SK-N-SH (cell line): Measurements from ENCODE around the gene HOXC4. TPM values are rescaled to one million over a fixed set of nuclear protein-coding genes. Genes with fewer than 3 reads are reported as not detected.

Experiments
- CTCF ChIA-PET: fragments of 300-600, 350-600 bp; formaldehyde crosslinking; extraction: SDS; loops from one replicate; lab custom pipeline; 2021; lab: Yijun Ruan, JAX
- POLR2A ChIA-PET: fragments of 350-600 bp; sonication (Branson Sonifier 250); formaldehyde crosslinking; extraction: SDS; loops from one replicate; lab custom pipeline; 2020; ENCODE audit warnings: antibody characterized with exemption, inconsistent platforms; lab: Yijun Ruan, JAX
- DNase-seq: peaks from one replicate; pipeline ENCODE4 v3.0.0; 2012
- H2AFZ ChIP-seq: fragments of 200-600 bp; sonication (generic); 2 replicates; pipeline ENCODE4 v1.8.1; 2016; ENCODE audit warnings: antibody characterized with exemption, mild to moderate bottlenecking, low read depth
- H3F3A ChIP-seq: fragments of 200-600 bp; sonication (generic); replicated peaks from 2 replicates; pipeline ENCODE3; 2016; ENCODE audit warnings: antibody characterized with exemption, mild to moderate bottlenecking; ENCODE audit not compliant: insufficient read depth
- H3K27ac ChIP-seq, 2 experiments: fragments of 200-500 bp in 1 of 2; fragments of 200-600 bp in 1 of 2; sonication (Bioruptor generic) in 1 of 2; sonication (generic), shearing (Covaris generic) in 1 of 2; 2 replicates each; pipeline versions ENCODE4 v1.5.1 to v1.6.1; 2014 to 2016; ENCODE audit warnings: low read depth in 2 of 2, inconsistent platforms in 1 of 2, low read length in 1 of 2, mild to moderate bottlenecking in 1 of 2, mixed read lengths in 1 of 2
- H3K27me3 ChIP-seq: fragments of 200-600 bp; sonication (generic), shearing (Covaris generic); 2 replicates; pipeline ENCODE4 v1.6.1; 2016; ENCODE audit warnings: mixed run types; ENCODE audit not compliant: insufficient read depth
- H3K36me3 ChIP-seq, 2 experiments: fragments of 200-500 bp in 1 of 2; fragments of 200-600 bp in 1 of 2; sonication (Bioruptor generic) in 1 of 2; sonication (generic) in 1 of 2; replicated peaks in 1 of 2; 2 replicates each; pipeline versions ENCODE3 to v1.5.1; 2014 to 2016; ENCODE audit warnings: low read length in 1 of 2, mild to moderate bottlenecking in 1 of 2; ENCODE audit not compliant: insufficient read depth in 2 of 2, control insufficient read depth in 1 of 2
- H3K4me1 ChIP-seq, 2 experiments: fragments of 200-500 bp in 1 of 2; fragments of 200-600 bp in 1 of 2; sonication (Bioruptor generic) in 1 of 2; sonication (generic), shearing (Covaris generic) in 1 of 2; 2 replicates each; pipeline versions ENCODE4 v1.5.1 to v1.6.1; 2014 to 2016; ENCODE audit warnings: low read depth in 1 of 2, low read length in 1 of 2, mixed run types in 1 of 2; ENCODE audit not compliant: insufficient read depth in 2 of 2, control insufficient read depth in 1 of 2
- H3K4me2 ChIP-seq: fragments of 200-600 bp; sonication (generic), shearing (Covaris generic); 2 replicates; pipeline ENCODE4 v1.6.1; 2017; ENCODE audit warnings: mixed run types
- H3K4me3 ChIP-seq, 2 experiments: fragments of 200-500 bp in 1 of 2; fragments of 200-600 bp in 1 of 2; sonication (Bioruptor generic) in 1 of 2; sonication (generic), shearing (Covaris generic) in 1 of 2; 2 replicates each; pipeline versions ENCODE4 v1.5.1 to v1.8.1; 2014 to 2016; ENCODE audit warnings: low read depth in 2 of 2, inconsistent platforms in 1 of 2, low read length in 1 of 2, mild to moderate bottlenecking in 1 of 2, mixed read lengths in 1 of 2, moderate library complexity in 1 of 2
- H3K79me2 ChIP-seq: fragments of 200-600 bp; sonication (generic); 2 replicates; pipeline ENCODE4 v1.8.1; 2017; ENCODE audit warnings: mild to moderate bottlenecking; ENCODE audit not compliant: insufficient read depth
- H3K9ac ChIP-seq: fragments of 200-600 bp; sonication (generic); 2 replicates; pipeline ENCODE4 v1.6.1; 2017; ENCODE audit warnings: mixed run types
- H3K9me2 ChIP-seq: fragments of 200-600 bp; sonication (generic); 2 replicates; pipeline ENCODE4 v1.6.1; 2017; ENCODE audit warnings: mixed run types
- H3K9me3 ChIP-seq: fragments of 200-600 bp; sonication (generic); 2 replicates; pipeline ENCODE4 v1.6.1; 2017; ENCODE audit warnings: mixed run types, mild to moderate bottlenecking, moderate library complexity
- H4K20me1 ChIP-seq: fragments of 200-600 bp; sonication (generic); 2 replicates; pipeline ENCODE4 v1.6.1; 2017; ENCODE audit warnings: mild to moderate bottlenecking, mixed run types; ENCODE audit not compliant: insufficient read depth
- ELF1 ChIP-seq: IDR thresholded peaks from 2 replicates; pipeline ENCODE4 v1.4.0; 2012
- EZH2phosphoT487 ChIP-seq: fragments of 200-600 bp; sonication (generic); IDR thresholded peaks from 2 replicates; pipeline ENCODE4 v1.6.1; 2017; ENCODE audit warnings: low read depth, mixed run types, mild to moderate bottlenecking, antibody characterized with exemption, moderate library complexity, borderline replicate concordance
- FOXM1 ChIP-seq: IDR thresholded peaks from 2 replicates; pipeline ENCODE4 v1.4.0; 2012; ENCODE audit warnings: low read depth, mild to moderate bottlenecking
- JUND ChIP-seq: IDR thresholded peaks from 2 replicates; pipeline ENCODE4 v1.4.0; 2012
- MEF2A ChIP-seq: IDR thresholded peaks from 2 replicates; pipeline ENCODE4 v1.4.0; 2012; ENCODE audit warnings: low read depth, borderline replicate concordance
- MXI1 ChIP-seq: IDR thresholded peaks from 2 replicates; pipeline ENCODE4 v1.6.1; 2012; ENCODE audit warnings: mild to moderate bottlenecking, low read depth, low read length, improper control_type of control experiment
- NFIC ChIP-seq: IDR thresholded peaks from 2 replicates; pipeline ENCODE4 v1.4.0; 2012; ENCODE audit warnings: borderline replicate concordance
- NRF1 ChIP-seq: IDR thresholded peaks from 2 replicates; pipeline ENCODE4 v1.6.1; 2012; ENCODE audit warnings: low read depth, mild to moderate bottlenecking, low read length
- RCOR1 ChIP-seq: fragments of 150-350 bp; IDR thresholded peaks from 2 replicates; pipeline ENCODE4 v1.6.1; 2017; ENCODE audit warnings: antibody characterized with exemption, low read length
- SMC3 ChIP-seq: IDR thresholded peaks from 2 replicates; pipeline ENCODE4 v1.6.1; 2012; ENCODE audit warnings: low read depth, low read length, improper control_type of control experiment
- TEAD4 ChIP-seq: IDR thresholded peaks from 2 replicates; pipeline ENCODE4 v1.4.0; 2012; ENCODE audit warnings: mild to moderate bottlenecking, borderline replicate concordance; ENCODE audit not compliant: insufficient read depth
- YY1 ChIP-seq: IDR thresholded peaks from 2 replicates; pipeline ENCODE4 v1.4.0; 2012; ENCODE audit warnings: low read depth, mild to moderate bottlenecking
- WGBS: methylation state at CpG from one replicate; pipeline ENCODE4 v1.1.6; 2017; ENCODE audit warnings: low lambda C conversion rate; 5-methylcytosine and 5-hydroxymethylcytosine counted together
- polyA plus RNA-seq, 3 experiments: library from polyadenylated mRNA; depleted of rRNA; stranded (reverse); fragments of >200 nt; gene quantifications; 2 replicates each; pipeline ENCODE4 v1.2.3, GENCODE V29; 2012
- TF ChIP-seq, protein P1 (sequence below): IDR thresholded peaks from 2 replicates; pipeline ENCODE4; 2012
- TF ChIP-seq, protein P2 (sequence below): fragments of 150-350 bp; IDR thresholded peaks from 2 replicates; pipeline ENCODE4 v1.6.1; 2017; ENCODE audit warnings: antibody characterized with exemption, low read length, low read depth, borderline replicate concordance
- TF ChIP-seq, protein P3 (sequence below): IDR thresholded peaks from 2 replicates; pipeline ENCODE4 v1.4.0; 2012; ENCODE audit warnings: low read depth, borderline replicate concordance
- TF ChIP-seq, protein P4 (sequence below): IDR thresholded peaks from 2 replicates; pipeline ENCODE4 v1.6.1; 2012; ENCODE audit warnings: mild to moderate bottlenecking, low read depth, low read length, moderate library complexity
- TF ChIP-seq, protein P5 (sequence below): IDR thresholded peaks from 2 replicates; pipeline ENCODE4 v1.4.0; 2012; ENCODE audit warnings: low read depth, borderline replicate concordance

Gene HOXC4
- polyA plus RNA-seq, 1 of the 3 experiments (the other 2 are of a cell fraction) = 3.7 TPM

DNA sequence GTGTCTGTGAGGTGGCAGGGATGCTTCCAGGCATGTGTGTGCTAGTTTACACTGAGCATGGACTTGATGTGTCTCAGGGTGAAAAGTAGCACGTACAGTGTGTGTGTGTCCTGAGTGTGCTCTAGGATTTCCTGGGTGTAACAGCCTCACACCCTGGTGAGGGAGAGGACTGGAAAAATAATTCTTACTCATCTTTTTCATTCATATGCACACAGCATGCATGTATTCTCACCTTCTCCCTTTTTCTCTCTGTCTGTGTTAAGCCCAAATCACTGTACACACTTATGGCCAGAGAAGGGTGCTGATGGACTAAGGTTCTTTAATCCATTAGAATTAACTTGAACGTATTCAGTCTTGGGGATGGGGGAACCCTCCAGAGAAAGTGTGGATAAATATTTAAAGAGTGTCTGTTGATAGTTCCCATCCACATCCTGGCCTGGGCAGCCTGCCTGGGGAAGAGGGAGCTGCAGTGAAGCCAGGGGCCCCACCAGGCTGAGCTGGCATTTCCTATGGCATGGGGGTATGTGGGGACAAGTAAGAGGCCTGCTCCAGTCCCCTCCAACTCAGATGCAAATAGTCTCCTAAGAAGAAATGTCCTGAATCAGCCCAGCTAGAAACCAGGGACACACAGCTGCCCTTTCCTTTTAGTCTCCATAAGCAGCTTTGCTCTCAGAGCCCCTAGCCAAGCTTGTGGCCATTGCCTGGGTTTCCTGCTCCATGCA, 45.9 kb upstream of the HOXC4 start:
- Histone ChIP-seq H3K4me2 (no peak overlapping the region), H3K79me2 (no peaks in the 10 kb centered on the region), H3K9me3 (no peaks in the 10 kb centered on the region), H3F3A (peaks cover 8% of the 10 kb centered on the region), H3K9me2 (no peaks in the 10 kb centered on the region), H2AFZ (no peak overlapping the region), H3K27me3 (no peaks in the 10 kb centered on the region), H3K4me3 (no peak overlapping the region), H3K27ac (no peak overlapping the region), H3K9ac (no peak overlapping the region), H4K20me1 (no peaks in the 10 kb centered on the region), H3K4me1 (peaks cover 0 to 20% of the 10 kb centered on the region in 2 experiments; a peak in 1 of 4 replicates), H3K36me3 (no peaks in the 10 kb centered on the region)
- WGBS = 96% methylated on average over 2 of the region's 2 CpGs
- ChIA-PET POLR2A (interaction anchor here (1.8 kb wide), 1 partner anchor 10 kb away, joined by 11 read pairs; no protein-coding TSS in a partner anchor), CTCF (interaction anchor here (0.6 to 24.5 kb wide), 14 partner anchors 8 to 363 kb away, joined by 3 to 568 read pairs (median 10); partner anchors contain the start of genes HOXC10, HOXC5, HOXC6 and SMUG1)
- DNase-seq = no peak
- TF ChIP-seq, protein P1, sequence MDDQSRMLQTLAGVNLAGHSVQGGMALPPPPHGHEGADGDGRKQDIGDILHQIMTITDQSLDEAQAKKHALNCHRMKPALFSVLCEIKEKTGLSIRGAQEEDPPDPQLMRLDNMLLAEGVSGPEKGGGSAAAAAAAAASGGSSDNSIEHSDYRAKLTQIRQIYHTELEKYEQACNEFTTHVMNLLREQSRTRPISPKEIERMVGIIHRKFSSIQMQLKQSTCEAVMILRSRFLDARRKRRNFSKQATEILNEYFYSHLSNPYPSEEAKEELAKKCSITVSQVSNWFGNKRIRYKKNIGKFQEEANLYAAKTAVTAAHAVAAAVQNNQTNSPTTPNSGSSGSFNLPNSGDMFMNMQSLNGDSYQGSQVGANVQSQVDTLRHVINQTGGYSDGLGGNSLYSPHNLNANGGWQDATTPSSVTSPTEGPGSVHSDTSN = no peak
- no peak for TF ChIP-seq NFIC
- TF ChIP-seq, protein P2, sequence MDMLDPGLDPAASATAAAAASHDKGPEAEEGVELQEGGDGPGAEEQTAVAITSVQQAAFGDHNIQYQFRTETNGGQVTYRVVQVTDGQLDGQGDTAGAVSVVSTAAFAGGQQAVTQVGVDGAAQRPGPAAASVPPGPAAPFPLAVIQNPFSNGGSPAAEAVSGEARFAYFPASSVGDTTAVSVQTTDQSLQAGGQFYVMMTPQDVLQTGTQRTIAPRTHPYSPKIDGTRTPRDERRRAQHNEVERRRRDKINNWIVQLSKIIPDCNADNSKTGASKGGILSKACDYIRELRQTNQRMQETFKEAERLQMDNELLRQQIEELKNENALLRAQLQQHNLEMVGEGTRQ = no peak
- no peak for TF ChIP-seq TEAD4
- no peak for TF ChIP-seq MXI1
- no peak for TF ChIP-seq RCOR1
- TF ChIP-seq, protein P3, sequence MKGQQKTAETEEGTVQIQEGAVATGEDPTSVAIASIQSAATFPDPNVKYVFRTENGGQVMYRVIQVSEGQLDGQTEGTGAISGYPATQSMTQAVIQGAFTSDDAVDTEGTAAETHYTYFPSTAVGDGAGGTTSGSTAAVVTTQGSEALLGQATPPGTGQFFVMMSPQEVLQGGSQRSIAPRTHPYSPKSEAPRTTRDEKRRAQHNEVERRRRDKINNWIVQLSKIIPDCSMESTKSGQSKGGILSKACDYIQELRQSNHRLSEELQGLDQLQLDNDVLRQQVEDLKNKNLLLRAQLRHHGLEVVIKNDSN = no peak
- no peak for TF ChIP-seq SMC3
- TF ChIP-seq NRF1 = no peak
- TF ChIP-seq JUND = no peak
- TF ChIP-seq ELF1 = no peak
- no peak for TF ChIP-seq YY1
- no peak for TF ChIP-seq FOXM1
- TF ChIP-seq, protein P4, sequence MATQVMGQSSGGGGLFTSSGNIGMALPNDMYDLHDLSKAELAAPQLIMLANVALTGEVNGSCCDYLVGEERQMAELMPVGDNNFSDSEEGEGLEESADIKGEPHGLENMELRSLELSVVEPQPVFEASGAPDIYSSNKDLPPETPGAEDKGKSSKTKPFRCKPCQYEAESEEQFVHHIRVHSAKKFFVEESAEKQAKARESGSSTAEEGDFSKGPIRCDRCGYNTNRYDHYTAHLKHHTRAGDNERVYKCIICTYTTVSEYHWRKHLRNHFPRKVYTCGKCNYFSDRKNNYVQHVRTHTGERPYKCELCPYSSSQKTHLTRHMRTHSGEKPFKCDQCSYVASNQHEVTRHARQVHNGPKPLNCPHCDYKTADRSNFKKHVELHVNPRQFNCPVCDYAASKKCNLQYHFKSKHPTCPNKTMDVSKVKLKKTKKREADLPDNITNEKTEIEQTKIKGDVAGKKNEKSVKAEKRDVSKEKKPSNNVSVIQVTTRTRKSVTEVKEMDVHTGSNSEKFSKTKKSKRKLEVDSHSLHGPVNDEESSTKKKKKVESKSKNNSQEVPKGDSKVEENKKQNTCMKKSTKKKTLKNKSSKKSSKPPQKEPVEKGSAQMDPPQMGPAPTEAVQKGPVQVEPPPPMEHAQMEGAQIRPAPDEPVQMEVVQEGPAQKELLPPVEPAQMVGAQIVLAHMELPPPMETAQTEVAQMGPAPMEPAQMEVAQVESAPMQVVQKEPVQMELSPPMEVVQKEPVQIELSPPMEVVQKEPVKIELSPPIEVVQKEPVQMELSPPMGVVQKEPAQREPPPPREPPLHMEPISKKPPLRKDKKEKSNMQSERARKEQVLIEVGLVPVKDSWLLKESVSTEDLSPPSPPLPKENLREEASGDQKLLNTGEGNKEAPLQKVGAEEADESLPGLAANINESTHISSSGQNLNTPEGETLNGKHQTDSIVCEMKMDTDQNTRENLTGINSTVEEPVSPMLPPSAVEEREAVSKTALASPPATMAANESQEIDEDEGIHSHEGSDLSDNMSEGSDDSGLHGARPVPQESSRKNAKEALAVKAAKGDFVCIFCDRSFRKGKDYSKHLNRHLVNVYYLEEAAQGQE = no peak
- TF ChIP-seq, protein P5, sequence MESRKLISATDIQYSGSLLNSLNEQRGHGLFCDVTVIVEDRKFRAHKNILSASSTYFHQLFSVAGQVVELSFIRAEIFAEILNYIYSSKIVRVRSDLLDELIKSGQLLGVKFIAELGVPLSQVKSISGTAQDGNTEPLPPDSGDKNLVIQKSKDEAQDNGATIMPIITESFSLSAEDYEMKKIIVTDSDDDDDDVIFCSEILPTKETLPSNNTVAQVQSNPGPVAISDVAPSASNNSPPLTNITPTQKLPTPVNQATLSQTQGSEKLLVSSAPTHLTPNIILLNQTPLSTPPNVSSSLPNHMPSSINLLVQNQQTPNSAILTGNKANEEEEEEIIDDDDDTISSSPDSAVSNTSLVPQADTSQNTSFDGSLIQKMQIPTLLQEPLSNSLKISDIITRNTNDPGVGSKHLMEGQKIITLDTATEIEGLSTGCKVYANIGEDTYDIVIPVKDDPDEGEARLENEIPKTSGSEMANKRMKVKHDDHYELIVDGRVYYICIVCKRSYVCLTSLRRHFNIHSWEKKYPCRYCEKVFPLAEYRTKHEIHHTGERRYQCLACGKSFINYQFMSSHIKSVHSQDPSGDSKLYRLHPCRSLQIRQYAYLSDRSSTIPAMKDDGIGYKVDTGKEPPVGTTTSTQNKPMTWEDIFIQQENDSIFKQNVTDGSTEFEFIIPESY = no peak
- TF ChIP-seq MEF2A = no peak
- no peak for TF ChIP-seq EZH2phosphoT487
